ENCODE data around the gene HOXD12.

HOXD12 gene

DNA sequence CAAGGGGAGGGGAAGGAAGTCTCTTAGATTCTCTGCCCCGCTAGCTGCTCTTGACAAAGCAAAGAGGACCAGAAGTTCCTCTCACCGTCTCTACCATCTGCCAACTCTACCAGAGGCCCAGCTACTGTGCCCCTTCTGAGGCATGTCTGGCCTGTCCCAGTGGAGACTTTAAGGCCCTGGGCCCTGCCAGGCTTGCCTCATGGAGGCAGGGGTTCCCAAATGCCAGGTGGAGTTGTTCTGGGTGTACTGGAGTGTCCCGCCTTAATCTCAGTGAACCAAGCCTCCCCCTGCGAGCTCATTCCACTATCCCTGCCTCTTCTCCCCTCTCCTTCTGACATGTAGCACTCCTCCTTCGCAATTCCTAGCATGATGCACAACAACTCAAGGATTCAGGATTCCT, 2.2 kb downstream of the HOXD12 start:
- H2BK120ac ChIP-seq (ENCODE audit: low read depth, low read length): no peak overlapping the region
- H3K4me1 ChIP-seq (ENCODE audit: control insufficient read depth, insufficient read depth, low read depth, low read length): peaks cover 18% of the 10 kb centered on the region
- H3K4me2 ChIP-seq (ENCODE audit: low read length, poor library complexity, severe bottlenecking): no peak overlapping the region
- no peak overlapping the region for H3K18ac ChIP-seq (ENCODE audit: low read depth in 1 of 2, low read length in 2 of 2)
- H2BK12ac ChIP-seq (ENCODE audit: low read length in 2 of 2): no peak overlapping the region
- H2BK5ac ChIP-seq (ENCODE audit: low read depth, low read length, poor library complexity, severe bottlenecking): no peak overlapping the region
- no peak overlapping the region for H2AFZ ChIP-seq (ENCODE audit: low read depth, low read length)
- H3K23ac ChIP-seq (ENCODE audit: low read length in 2 of 2): no peak overlapping the region
- no peak overlapping the region for H2BK15ac ChIP-seq (ENCODE audit: low read depth, poor library complexity, severe bottlenecking)
- no peak overlapping the region for H3K4me3 ChIP-seq (ENCODE audit: insufficient read depth in 1 of 2, low read depth in 1 of 2, low read length in 2 of 2)
- peaks cover 98% of the 10 kb centered on the region in 2 experiments for H3K27me3 ChIP-seq (ENCODE audit: control insufficient read depth in 1 of 2, insufficient read depth in 1 of 2, low read length in 2 of 2)
- no peak overlapping the region for H4K8ac ChIP-seq (ENCODE audit: low read length)
- H3K9me3 ChIP-seq (ENCODE audit: control insufficient read depth, low read length): no peaks in the 10 kb centered on the region
- no peak overlapping the region for H3K4ac ChIP-seq (ENCODE audit: low read depth in 1 of 2, low read length in 2 of 2)
- no peak overlapping the region for H3K14ac ChIP-seq (ENCODE audit: low read length in 2 of 2)
- H3K36me3 ChIP-seq (ENCODE audit: control insufficient read depth in 1 of 2, insufficient read depth in 2 of 2, low read depth in 1 of 2, low read length in 2 of 2): no peaks in the 10 kb centered on the region
- H3K9ac ChIP-seq (ENCODE audit: low read length): no peak overlapping the region
- no peak overlapping the region for H3K27ac ChIP-seq (ENCODE audit: low read length, poor library complexity, severe bottlenecking)
- DNase-seq: no peak
- no peaks in the 10 kb centered on the region for H3K79me1 ChIP-seq (replicated peaks; ENCODE audit: low read length, poor library complexity, severe bottlenecking)
- no peak overlapping the region for H2AK5ac ChIP-seq (ENCODE audit: low read length, severe bottlenecking)
- WGBS: 46% methylated on average over 3 of the region's 5 CpGs
- H4K91ac ChIP-seq (ENCODE audit: low read length): no peak overlapping the region

DNA sequence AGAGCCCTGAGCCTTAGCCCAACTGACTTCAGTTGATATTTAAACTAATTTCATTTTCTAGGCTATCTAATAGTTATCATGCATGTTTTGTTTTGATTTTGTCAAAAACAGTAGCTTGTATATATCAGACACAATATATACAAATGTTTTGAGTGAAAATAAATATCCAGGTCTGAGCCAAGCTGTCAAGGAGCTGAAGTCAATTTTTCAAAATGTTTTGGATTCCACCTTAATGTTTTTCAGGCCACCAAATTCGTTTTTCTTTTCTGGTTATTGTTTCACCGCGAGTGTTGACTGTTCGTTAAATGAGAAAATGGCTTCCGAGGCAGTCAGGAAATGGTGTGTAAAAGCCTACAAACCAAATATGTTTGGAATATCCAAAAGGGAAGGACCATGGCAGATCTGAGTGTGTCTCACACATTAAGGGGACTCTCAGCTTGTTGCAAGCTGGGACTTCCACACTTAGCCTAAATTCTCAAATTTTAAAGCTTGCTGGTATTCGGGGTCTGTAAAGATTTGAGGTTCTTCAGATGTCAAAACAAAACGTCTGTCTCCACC, 2.8 kb downstream of the HOXD12 start:
- WGBS: 18% methylated on average over 7 of the region's 7 CpGs
- no peak overlapping the region for H2AK5ac ChIP-seq (ENCODE audit: low read length, severe bottlenecking)
- DNase-seq: no peak

DNA sequence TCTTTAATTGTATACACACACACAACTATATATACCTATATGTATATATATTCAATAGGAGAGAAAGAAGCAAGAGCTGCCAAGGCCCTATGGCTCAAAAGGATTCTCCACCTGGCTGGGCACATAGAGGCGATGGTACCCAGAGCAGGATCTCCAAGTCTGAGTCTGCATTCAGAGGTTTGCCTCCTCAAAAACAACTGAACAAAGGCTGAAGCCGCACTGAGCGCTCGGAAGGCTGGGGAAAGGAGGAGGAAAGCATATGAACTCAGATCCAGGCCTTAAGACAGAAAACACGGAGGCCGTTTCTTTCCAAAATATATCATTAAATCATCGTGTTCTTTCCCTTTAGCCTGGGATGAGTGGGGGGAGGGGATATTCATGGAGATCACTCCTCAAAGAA, 3.6 kb downstream of the HOXD12 start:
- no peak overlapping the region for H3K14ac ChIP-seq (ENCODE audit: low read length in 2 of 2)
- no peak overlapping the region for H4K8ac ChIP-seq (ENCODE audit: low read length)
- no peak overlapping the region for H3K27ac ChIP-seq (ENCODE audit: low read length, poor library complexity, severe bottlenecking)
- H3K79me1 ChIP-seq (replicated peaks; ENCODE audit: low read length, poor library complexity, severe bottlenecking): no peaks in the 10 kb centered on the region
- H3K9me3 ChIP-seq (ENCODE audit: control insufficient read depth, low read length): no peaks in the 10 kb centered on the region
- H4K91ac ChIP-seq (ENCODE audit: low read length): no peak overlapping the region
- no peak for DNase-seq
- no peak overlapping the region for H2BK120ac ChIP-seq (ENCODE audit: low read depth, low read length)
- H2BK12ac ChIP-seq (ENCODE audit: low read length in 2 of 2): no peak overlapping the region
- H3K36me3 ChIP-seq (ENCODE audit: control insufficient read depth in 1 of 2, insufficient read depth in 2 of 2, low read depth in 1 of 2, low read length in 2 of 2): no peaks in the 10 kb centered on the region
- no peak overlapping the region for H3K9ac ChIP-seq (ENCODE audit: low read length)
- no peak overlapping the region for H2BK5ac ChIP-seq (ENCODE audit: low read depth, low read length, poor library complexity, severe bottlenecking)
- H2AK5ac ChIP-seq (ENCODE audit: low read length, severe bottlenecking): no peak overlapping the region
- H3K18ac ChIP-seq (ENCODE audit: low read depth in 1 of 2, low read length in 2 of 2): no peak overlapping the region
- H2BK15ac ChIP-seq (ENCODE audit: low read depth, poor library complexity, severe bottlenecking): no peak overlapping the region
- H2AFZ ChIP-seq (ENCODE audit: low read depth, low read length): no peak overlapping the region
- H3K4me1 ChIP-seq (ENCODE audit: control insufficient read depth, insufficient read depth, low read depth, low read length): peaks cover 26% of the 10 kb centered on the region
- no peak overlapping the region for H3K23ac ChIP-seq (ENCODE audit: low read length in 2 of 2)
- H3K27me3 ChIP-seq (ENCODE audit: control insufficient read depth in 1 of 2, insufficient read depth in 1 of 2, low read length in 2 of 2): peaks cover 91 to 93% of the 10 kb centered on the region in 2 experiments
- 29% methylated on average over 3 of the region's 7 CpGs for WGBS
- H3K4me3 ChIP-seq (ENCODE audit: insufficient read depth in 1 of 2, low read depth in 1 of 2, low read length in 2 of 2): no peak overlapping the region
- no peak overlapping the region for H3K4ac ChIP-seq (ENCODE audit: low read depth in 1 of 2, low read length in 2 of 2)
- H3K4me2 ChIP-seq (ENCODE audit: low read length, poor library complexity, severe bottlenecking): no peak overlapping the region

More for the DNA sequence above, 2.8 kb downstream of the HOXD12 start:
- Histone ChIP-seq H2BK5ac (ENCODE audit: low read depth, low read length, poor library complexity, severe bottlenecking) (no peak overlapping the region), H3K4me1 (ENCODE audit: control insufficient read depth, insufficient read depth, low read depth, low read length) (peaks cover 21% of the 10 kb centered on the region), H3K14ac (ENCODE audit: low read length in 2 of 2) (no peak overlapping the region), H2BK120ac (ENCODE audit: low read depth, low read length) (no peak overlapping the region), H3K36me3 (ENCODE audit: control insufficient read depth in 1 of 2, insufficient read depth in 2 of 2, low read depth in 1 of 2, low read length in 2 of 2) (no peaks in the 10 kb centered on the region), H2BK12ac (ENCODE audit: low read length in 2 of 2) (no peak overlapping the region), H3K9me3 (ENCODE audit: control insufficient read depth, low read length) (no peaks in the 10 kb centered on the region), H3K79me1 (replicated peaks; ENCODE audit: low read length, poor library complexity, severe bottlenecking) (no peaks in the 10 kb centered on the region), H3K9ac (ENCODE audit: low read length) (no peak overlapping the region), H3K4me2 (ENCODE audit: low read length, poor library complexity, severe bottlenecking) (no peak overlapping the region), H3K18ac (ENCODE audit: low read depth in 1 of 2, low read length in 2 of 2) (no peak overlapping the region), H4K8ac (ENCODE audit: low read length) (no peak overlapping the region), H3K4me3 (ENCODE audit: insufficient read depth in 1 of 2, low read depth in 1 of 2, low read length in 2 of 2) (no peak overlapping the region), H4K91ac (ENCODE audit: low read length) (no peak overlapping the region), H2AFZ (ENCODE audit: low read depth, low read length) (no peak overlapping the region), H2BK15ac (ENCODE audit: low read depth, poor library complexity, severe bottlenecking) (no peak overlapping the region), H3K27me3 (ENCODE audit: control insufficient read depth in 1 of 2, insufficient read depth in 1 of 2, low read length in 2 of 2) (peaks cover 98% of the 10 kb centered on the region in 2 experiments), H3K4ac (ENCODE audit: low read depth in 1 of 2, low read length in 2 of 2) (no peak overlapping the region), H3K23ac (ENCODE audit: low read length in 2 of 2) (no peak overlapping the region), H3K27ac (ENCODE audit: low read length, poor library complexity, severe bottlenecking) (no peak overlapping the region)

DNA sequence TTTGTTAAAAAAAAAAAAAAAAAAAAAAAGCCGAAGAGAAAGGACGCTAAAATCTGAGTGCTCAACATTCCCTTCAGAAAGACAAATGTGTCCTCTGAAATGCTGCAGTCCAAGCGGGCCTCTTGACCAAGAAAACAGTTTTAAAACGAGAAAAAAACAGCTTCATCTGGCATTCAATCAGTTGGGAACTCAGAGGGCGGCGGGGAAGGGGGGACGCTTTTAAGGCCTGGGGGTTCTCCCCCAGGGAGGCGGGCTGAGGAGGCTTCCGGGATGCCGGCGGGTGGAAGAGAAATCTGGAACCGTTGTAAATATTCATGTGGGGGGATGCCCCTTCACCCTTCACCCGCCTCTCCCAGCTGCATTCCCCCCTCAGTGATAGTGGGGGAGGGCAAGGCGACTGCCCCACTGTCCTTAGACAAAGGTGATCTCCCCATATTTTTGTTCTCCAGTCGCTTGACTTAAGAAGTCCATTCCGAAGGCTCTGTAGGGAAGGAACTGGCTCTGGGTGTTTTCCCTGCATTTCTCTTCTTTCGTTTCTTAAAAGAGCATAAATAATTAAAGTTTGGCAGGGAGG, 4.2 kb downstream of the HOXD12 start:
- Histone ChIP-seq H3K27me3 (ENCODE audit: control insufficient read depth in 1 of 2, insufficient read depth in 1 of 2, low read length in 2 of 2) (peaks cover 90 to 93% of the 10 kb centered on the region in 2 experiments), H2BK15ac (ENCODE audit: low read depth, poor library complexity, severe bottlenecking) (no peak overlapping the region), H3K36me3 (ENCODE audit: control insufficient read depth in 1 of 2, insufficient read depth in 2 of 2, low read depth in 1 of 2, low read length in 2 of 2) (no peaks in the 10 kb centered on the region), H3K4me1 (ENCODE audit: control insufficient read depth, insufficient read depth, low read depth, low read length) (peaks cover 26% of the 10 kb centered on the region), H2BK12ac (ENCODE audit: low read length in 2 of 2) (no peak overlapping the region), H3K9ac (ENCODE audit: low read length) (no peak overlapping the region), H4K8ac (ENCODE audit: low read length) (no peak overlapping the region), H3K4ac (ENCODE audit: low read depth in 1 of 2, low read length in 2 of 2) (no peak overlapping the region), H4K91ac (ENCODE audit: low read length) (no peak overlapping the region), H3K27ac (ENCODE audit: low read length, poor library complexity, severe bottlenecking) (no peak overlapping the region), H3K4me2 (ENCODE audit: low read length, poor library complexity, severe bottlenecking) (no peak overlapping the region), H3K23ac (ENCODE audit: low read length in 2 of 2) (no peak overlapping the region), H3K9me3 (ENCODE audit: control insufficient read depth, low read length) (no peaks in the 10 kb centered on the region), H3K14ac (ENCODE audit: low read length in 2 of 2) (no peak overlapping the region), H3K79me1 (replicated peaks; ENCODE audit: low read length, poor library complexity, severe bottlenecking) (no peaks in the 10 kb centered on the region), H2AFZ (ENCODE audit: low read depth, low read length) (no peak overlapping the region), H3K4me3 (ENCODE audit: insufficient read depth in 1 of 2, low read depth in 1 of 2, low read length in 2 of 2) (peak overlapping the region in 1 of 2 experiments; percentile 67), H2AK5ac (ENCODE audit: low read length, severe bottlenecking) (no peak overlapping the region), H2BK5ac (ENCODE audit: low read depth, low read length, poor library complexity, severe bottlenecking) (no peak overlapping the region), H3K18ac (ENCODE audit: low read depth in 1 of 2, low read length in 2 of 2) (no peak overlapping the region), H2BK120ac (ENCODE audit: low read depth, low read length) (no peak overlapping the region)
- WGBS: 3% methylated on average over 9 of the region's 17 CpGs
- DNase-seq: no peak
